Testis (tissue), 3 donors: ENCODE measurements around the gene ERC2. TPM values are rescaled to one million over a fixed set of nuclear protein-coding genes. Genes with fewer than 3 reads are reported as not detected.

Source experiments
- DNase-seq: peaks from one replicate; pipeline ENCODE4 v3.0.0-alpha.2; 2019
- H3K27ac ChIP-seq, 2 donors: fragments of 200-600 bp; sonication (generic); one replicate each; pipeline ENCODE4 v1.5.1; 2019
- H3K27me3 ChIP-seq: fragments of 200-600 bp; sonication (generic); one replicate; pipeline ENCODE4 v1.5.1; 2019
- H3K36me3 ChIP-seq: fragments of 200-600 bp; sonication (generic); one replicate; pipeline ENCODE4 v1.5.1; 2017; ENCODE audit warnings: low read depth; ENCODE audit errors: missing control alignments
- H3K4me1 ChIP-seq: fragments of 200-600 bp; sonication (generic); one replicate; pipeline ENCODE4 v1.5.1; 2019
- H3K4me3 ChIP-seq, 2 donors: fragments of 200-600 bp; sonication (generic); one replicate each; pipeline ENCODE4 v1.5.1; 2017 to 2019
- H3K9me3 ChIP-seq: fragments of 200-600 bp; sonication (generic); one replicate; pipeline ENCODE4 v1.5.1; 2017
- POLR2A ChIP-seq: fragments of 450-650 bp; IDR thresholded peaks from one replicate; pipeline ENCODE4 v1.6.1; 2017; ENCODE audit warnings: antibody characterized with exemption, mild to moderate bottlenecking, moderate library complexity
- WGBS, 2 donors: methylation state at CpG; one replicate each; pipeline ENCODE4 v1.1.5; 2018; 5-methylcytosine and 5-hydroxymethylcytosine counted together
- intact Hi-C: fragments of 100-400 bp; cut with DNase I; formaldehyde crosslinking; loops from one replicate; pipeline ENCODE4 v1.15.1; 2023; ENCODE audit warnings: low total_unique reads
- polyA plus RNA-seq: library from polyadenylated mRNA; stranded (reverse); fragments of 350-450 nt; fragmentation: Illumina TruSeq; extraction: RNeasy Lipid Tissue Mini Kit (QIAGEN cat#74804); gene quantifications from one replicate; pipeline ENCODE4 v1.2.3, GENCODE V29; 2014; ENCODE audit warnings: low read depth, low replicate concordance; ENCODE audit not compliant: insufficient read depth
- total RNA-seq, 2 donors: library from RNA; depleted of rRNA; stranded (reverse); fragments of >200 nt; gene quantifications; one replicate each; pipeline ENCODE4 v1.2.3, GENCODE V29; 2016
- TF ChIP-seq, protein P1 (sequence below), 3 experiments: fragments of 450-650 bp in 2 of 3; fragments of 200-600 bp in 1 of 3; sonication (generic) in 1 of 3; IDR thresholded peaks; one replicate each; pipeline ENCODE4 v1.5.1; 2016 to 2019; ENCODE audit warnings: antibody characterized with exemption in 3 of 3, mild to moderate bottlenecking in 2 of 3, moderate library complexity in 1 of 3

Gene ERC2
- total and polyA plus RNA-seq, 3 donors from 2014 or later, result 1.9 to 6.1 (median 5.9) TPM

GRCh38 chr3:55823829-55824228 is 644.4 kb downstream of the ERC2 start:
- DNase-seq, result no peak
- Histone ChIP-seq H3K36me3 (no peaks in the 10 kb centered on the region), H3K27me3 (no peaks in the 10 kb centered on the region), H3K27ac (no peak overlapping the region), H3K4me3 (no peak overlapping the region), H3K9me3 (no peaks in the 10 kb centered on the region), H3K4me1 (no peaks in the 10 kb centered on the region)
- TF ChIP-seq, protein P1, sequence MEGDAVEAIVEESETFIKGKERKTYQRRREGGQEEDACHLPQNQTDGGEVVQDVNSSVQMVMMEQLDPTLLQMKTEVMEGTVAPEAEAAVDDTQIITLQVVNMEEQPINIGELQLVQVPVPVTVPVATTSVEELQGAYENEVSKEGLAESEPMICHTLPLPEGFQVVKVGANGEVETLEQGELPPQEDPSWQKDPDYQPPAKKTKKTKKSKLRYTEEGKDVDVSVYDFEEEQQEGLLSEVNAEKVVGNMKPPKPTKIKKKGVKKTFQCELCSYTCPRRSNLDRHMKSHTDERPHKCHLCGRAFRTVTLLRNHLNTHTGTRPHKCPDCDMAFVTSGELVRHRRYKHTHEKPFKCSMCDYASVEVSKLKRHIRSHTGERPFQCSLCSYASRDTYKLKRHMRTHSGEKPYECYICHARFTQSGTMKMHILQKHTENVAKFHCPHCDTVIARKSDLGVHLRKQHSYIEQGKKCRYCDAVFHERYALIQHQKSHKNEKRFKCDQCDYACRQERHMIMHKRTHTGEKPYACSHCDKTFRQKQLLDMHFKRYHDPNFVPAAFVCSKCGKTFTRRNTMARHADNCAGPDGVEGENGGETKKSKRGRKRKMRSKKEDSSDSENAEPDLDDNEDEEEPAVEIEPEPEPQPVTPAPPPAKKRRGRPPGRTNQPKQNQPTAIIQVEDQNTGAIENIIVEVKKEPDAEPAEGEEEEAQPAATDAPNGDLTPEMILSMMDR (IDR thresholded peaks at IDR 0.05), result no peak
- TF ChIP-seq POLR2A, result no peak
- 93 to 100% methylated on average over 1 of the region's 1 CpG for WGBS, 2 donors
- intact Hi-C loops, result no loop called here

DNA sequence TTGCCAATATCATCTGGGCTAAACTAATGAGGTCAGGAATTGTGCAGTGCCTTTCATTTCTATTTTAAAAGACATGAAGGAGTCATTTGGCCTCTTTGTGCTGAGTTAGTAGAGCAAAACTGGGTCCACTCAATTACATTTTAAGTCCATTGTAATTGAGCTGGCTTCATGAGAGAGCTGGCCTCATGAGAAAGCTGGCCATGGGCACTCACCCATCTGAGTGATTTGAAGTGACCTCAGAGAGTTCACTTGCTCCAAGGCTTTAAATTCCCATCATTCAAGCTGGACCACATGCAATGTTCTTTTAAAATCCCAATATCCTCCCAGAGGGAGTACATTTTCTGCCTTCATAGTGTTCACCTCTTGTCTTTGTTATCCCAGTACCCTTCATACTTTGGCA is 645.3 kb downstream of the ERC2 start:
- TF ChIP-seq, protein P1 (IDR thresholded peaks at IDR 0.05), result no peak
- no peak for TF ChIP-seq POLR2A
- intact Hi-C loops, result no loop called here
- no peak for DNase-seq

DNA sequence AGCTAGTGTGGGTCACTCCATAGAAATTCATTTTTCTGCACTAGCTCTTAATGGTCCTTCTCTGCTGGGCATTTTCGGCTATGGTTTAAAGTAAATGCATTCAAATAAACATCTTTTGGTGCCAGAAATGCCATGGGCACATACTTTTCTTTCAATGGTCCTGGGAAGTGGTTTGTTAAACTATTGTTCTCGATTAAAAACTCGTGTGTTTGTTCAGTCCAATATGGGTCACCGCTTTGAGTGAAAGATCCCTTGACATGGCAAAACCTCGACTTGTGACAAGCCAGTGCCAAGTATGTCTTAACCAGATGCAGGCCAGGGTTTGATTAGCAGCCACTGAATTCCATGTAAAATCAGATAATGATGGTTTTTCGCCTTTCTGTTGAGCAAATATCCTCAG is 649.3 kb downstream of the ERC2 start:
- intact Hi-C loops, result no loop called here
- no peak overlapping the region for H3K4me3 ChIP-seq
- TF ChIP-seq, protein P1 (IDR thresholded peaks at IDR 0.05), result no peak
- TF ChIP-seq POLR2A, result no peak
- H3K9me3 ChIP-seq, result no peaks in the 10 kb centered on the region
- H3K36me3 ChIP-seq, result no peaks in the 10 kb centered on the region
- no peaks in the 10 kb centered on the region for H3K4me1 ChIP-seq
- no peak overlapping the region for H3K27ac ChIP-seq
- DNase-seq, result no peak
- WGBS, 2 donors, result 89 to 90% methylated on average over 6 of the region's 6 CpGs
- no peaks in the 10 kb centered on the region for H3K27me3 ChIP-seq

More for the DNA sequence above, 645.3 kb downstream of the ERC2 start:
- no peaks in the 10 kb centered on the region for H3K4me1 ChIP-seq
- H3K4me3 ChIP-seq, result no peak overlapping the region
- no peaks in the 10 kb centered on the region for H3K36me3 ChIP-seq
- no peak overlapping the region for H3K27ac ChIP-seq
- H3K27me3 ChIP-seq, result no peaks in the 10 kb centered on the region
- no peaks in the 10 kb centered on the region for H3K9me3 ChIP-seq

- no peaks in the 10 kb centered on the region for H3K36me3 ChIP-seq
- no peak overlapping the region for H3K4me3 ChIP-seq
- intact Hi-C loops, result no loop called here
- no peak overlapping the region for H3K27ac ChIP-seq
- TF ChIP-seq, protein P1 (IDR thresholded peaks at IDR 0.05), result no peak
- TF ChIP-seq POLR2A, result no peak
- WGBS, 2 donors, result 74 to 82% methylated on average over 2 of the region's 2 CpGs
- H3K27me3 ChIP-seq, result no peaks in the 10 kb centered on the region
- no peaks in the 10 kb centered on the region for H3K4me1 ChIP-seq
- DNase-seq, result no peak
- no peaks in the 10 kb centered on the region for H3K9me3 ChIP-seq
Observed at GRCh38 chr3:55818485-55818884, 649.8 kb downstream of the ERC2 start.

DNA sequence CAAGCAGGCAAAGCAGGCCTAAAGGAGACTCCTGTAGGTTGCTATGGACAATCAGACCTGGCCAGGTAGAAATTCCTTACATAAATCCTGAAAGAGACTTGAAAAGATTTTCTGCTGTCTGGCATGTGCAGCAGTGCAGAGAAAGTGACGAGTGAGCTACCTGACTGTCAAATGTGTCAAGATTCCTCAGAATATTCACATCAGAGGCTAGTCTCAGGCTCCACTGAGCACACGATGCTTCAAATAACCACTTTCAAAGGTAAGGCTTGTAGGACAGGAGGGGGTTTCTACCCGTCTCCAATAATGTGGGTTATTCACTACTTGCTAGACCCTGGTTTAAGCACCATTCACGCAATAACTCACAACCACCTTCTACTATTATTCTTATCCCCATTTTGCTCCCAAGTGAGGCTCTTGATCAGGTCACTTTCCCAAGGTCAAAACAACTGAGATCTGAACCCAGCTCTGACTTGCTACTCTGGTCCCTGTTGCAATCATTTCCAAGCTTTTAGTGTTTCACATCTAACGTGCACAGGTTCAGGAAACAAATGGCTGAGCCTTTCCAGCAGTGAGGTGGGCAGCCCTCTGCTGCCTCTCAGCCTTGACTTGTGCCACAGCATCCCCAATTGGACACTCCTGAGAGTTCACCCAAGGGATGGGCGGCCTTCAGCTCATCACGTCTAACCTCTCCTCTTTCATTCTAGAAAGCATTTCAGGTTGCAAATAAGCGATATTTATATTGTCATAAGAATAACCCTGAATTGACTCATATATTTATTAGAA is 651.3 kb downstream of the ERC2 start:
- no peaks in the 10 kb centered on the region for H3K9me3 ChIP-seq
- DNase-seq, result no peak
- no peaks in the 10 kb centered on the region for H3K4me1 ChIP-seq
- H3K4me3 ChIP-seq, result no peak overlapping the region
- no peak overlapping the region for H3K27ac ChIP-seq
- intact Hi-C loops, result no loop called here
- no peaks in the 10 kb centered on the region for H3K36me3 ChIP-seq
- H3K27me3 ChIP-seq, result no peaks in the 10 kb centered on the region
- TF ChIP-seq POLR2A, result no peak
- TF ChIP-seq, protein P1 (IDR thresholded peaks at IDR 0.05), result no peak
- 75 to 86% methylated on average over 8 of the region's 8 CpGs for WGBS, 2 donors
